Stimulated activated CD4-positive, alpha-beta T cell treated with anti-CD3 and anti-CD28 coated beads, Interleukin-2, amount 100 ng/mL, for 24 hours (primary cell): ENCODE measurements around the gene UEVLD.

ENCODE experiments used
- DNase-seq, 2 donors: peaks; one replicate each; pipeline ENCODE4 v3.0.0-alpha.2; 2020

The UEVLD gene

DNA sequence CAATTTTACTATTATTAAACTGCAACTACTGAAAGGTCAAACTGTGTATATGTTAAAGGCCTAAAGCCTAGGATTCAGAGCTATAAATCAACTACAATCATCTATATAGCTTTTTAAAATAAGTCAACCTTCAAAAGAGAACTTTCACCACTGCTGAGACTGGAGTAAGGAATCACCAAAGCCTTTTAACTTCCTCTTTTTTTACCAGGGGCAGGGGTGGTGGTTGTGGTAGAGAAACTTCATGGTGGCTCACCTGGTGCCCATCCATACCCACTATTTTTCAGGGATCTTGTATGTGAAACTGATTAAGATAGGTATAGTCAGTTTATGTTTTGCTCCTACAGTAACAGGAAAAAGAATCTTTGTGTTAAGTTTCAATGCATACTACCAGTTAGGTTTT is 93.3 kb downstream of the UEVLD start:
- DNase-seq = no peak

DNA sequence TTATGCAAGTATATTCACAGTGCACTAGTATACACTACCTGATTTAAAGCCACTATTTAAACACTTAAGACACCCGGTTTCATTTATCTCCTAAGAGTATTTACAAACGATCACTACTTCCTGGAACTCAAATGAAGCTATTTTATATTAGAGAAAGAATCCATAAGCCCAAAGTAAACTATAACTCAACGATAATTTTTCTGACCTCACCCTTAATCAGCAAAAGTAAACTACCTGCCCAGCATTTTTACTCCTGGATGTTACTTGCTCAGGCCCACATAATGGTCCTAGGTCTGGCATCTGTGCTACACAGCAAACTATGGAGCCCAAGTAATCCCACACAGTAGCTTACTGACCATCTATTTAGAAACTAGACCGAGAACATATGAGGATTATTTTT is 95.2 kb downstream of the UEVLD start:
- DNase-seq = no peak

DNA sequence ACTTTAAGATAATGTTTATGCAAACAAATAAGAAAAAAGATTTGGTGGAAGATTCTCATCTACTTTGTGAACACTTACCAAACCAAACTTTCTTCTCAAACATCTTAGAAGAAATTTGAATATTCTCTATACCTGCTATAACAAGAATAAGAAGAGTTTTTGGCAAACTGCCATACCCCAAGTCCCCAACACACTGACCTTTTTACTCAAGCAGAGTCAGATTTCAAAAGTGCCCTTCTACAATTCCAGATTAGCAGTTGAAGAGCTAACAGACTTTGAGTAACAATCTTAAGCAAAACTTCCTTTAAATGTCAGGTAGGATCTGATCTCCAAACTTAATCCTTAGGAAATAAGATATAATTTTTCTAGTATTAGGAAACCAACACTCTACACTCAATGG is 95.6 kb downstream of the UEVLD start:
- DNase-seq = no peak

DNA sequence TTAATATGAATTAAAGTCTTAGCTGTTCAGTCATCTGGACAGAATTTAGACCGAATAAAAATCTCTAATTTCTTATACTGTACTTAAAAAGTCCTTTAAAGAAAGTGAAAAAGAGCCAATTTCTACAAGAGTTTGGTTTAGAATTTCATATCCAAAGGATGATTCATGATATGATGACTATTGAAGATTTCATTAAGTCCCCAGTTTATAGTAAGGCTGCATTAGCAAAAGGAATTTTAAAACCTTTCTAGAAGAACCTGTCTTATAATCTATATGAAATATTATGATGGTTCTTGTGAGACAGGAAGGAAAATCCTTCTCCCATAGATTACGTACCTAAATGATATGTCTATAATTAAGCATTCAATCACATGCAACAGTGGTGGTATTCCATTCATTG is 96.6 kb downstream of the UEVLD start:
- DNase-seq = no peak

DNA sequence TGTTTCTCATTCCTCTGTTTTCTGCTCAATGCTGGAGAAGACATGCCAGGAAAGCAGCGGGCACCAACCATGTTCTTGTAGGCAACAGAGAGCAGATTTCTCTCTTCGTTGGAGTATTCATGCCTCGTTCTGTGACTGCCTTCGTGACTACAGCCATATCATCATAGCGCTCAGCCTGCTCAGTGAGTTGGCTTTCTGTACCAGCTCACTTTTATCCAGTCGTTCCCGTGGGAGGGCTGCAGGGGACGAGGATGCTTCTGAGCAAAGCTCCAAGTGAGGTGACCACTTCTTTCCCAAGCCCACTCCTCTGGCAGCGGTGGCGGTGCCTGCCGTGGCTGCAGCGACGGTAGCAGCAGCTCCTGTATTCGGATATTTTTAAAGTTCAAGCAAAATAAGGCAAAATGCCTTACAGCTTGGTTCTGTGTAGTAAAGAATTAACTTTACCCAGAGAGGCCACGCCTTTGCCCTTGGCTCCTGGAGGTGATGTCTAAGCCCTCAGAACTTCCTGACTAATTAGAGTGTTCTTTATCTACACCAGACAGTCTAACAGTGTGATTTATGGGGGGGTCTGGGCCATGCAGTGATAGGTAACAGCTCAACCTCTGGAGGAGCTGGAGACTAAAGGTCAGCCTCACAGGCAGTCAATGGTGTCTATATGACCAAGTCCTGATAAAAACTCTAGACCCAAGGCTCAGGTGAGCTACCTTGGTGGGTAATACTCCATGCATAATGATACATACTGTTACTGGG is 97.6 kb downstream of the UEVLD start:
- no peak for DNase-seq

DNA sequence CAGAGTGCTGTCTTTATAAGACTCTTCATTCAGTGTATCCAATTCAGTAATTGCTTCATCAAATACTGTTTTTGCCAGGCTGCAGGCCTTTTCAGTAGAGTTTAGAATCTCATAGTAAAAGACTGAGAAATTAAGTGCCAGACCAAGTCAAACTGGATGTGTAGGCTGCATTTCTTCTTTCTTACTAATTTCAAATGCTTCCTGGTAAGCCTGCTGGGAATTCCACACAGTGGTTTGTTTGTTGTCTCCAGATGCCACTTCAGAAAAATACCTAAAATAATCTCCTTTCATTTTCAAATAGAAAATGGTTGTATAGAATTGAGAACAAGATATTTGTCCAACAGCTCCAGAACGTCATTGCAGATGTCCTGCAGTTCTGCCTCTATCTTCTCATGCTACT is 98.2 kb downstream of the UEVLD start:
- DNase-seq = no peak

DNA sequence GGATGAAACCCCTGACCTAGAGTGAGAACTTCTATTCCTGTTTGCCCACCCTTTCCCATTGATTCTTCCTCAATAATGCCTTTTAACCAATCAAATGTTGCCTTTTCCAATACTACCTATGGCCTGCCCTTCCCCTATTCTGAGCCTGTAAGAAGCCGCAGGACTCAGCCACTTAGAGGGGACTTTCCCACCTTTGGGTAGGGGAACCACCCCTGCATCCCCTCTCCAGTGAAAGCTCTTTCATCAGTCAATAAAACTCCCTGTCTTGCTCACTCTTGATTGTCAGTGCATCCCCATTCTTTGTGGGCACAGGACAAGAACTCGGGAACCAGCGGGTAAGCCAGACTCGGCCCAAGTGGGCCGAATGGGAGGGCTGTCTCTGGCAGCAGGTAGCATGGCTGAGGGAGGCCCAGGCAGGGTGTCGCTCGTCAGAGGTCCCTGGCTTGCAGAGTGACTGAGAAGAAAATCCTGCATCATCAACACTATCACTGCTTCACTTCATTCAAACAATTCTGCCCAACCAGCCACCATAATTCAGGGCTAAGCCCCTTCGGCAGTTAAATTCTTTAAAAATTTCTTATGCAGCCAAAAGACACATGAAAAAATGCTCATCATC is 102.5 kb downstream of the UEVLD start:
- DNase-seq = no peak
